Panc1 (cell line): ENCODE results near the gene CXCL17.

Source experiments
- POLR2AphosphoS5 ChIP-seq: IDR thresholded peaks from 2 replicates; pipeline ENCODE4 v1.6.1; 2012; ENCODE audit warnings: mild to moderate bottlenecking, low read depth, low read length, moderate library complexity
- SIN3A ChIP-seq: IDR thresholded peaks from 2 replicates; pipeline ENCODE4 v1.6.1; 2012; ENCODE audit warnings: low read depth, mild to moderate bottlenecking, low read length, moderate library complexity, borderline replicate concordance; ENCODE audit not compliant: insufficient read depth
- TCF7L2 ChIP-seq: IDR thresholded peaks from 2 replicates; pipeline ENCODE4 v1.6.1; 2011; ENCODE audit warnings: mild to moderate bottlenecking, low read depth, low read length, inconsistent platforms
- TF ChIP-seq, protein P1 (sequence below): fragments of 450-650 bp; IDR thresholded peaks from 2 replicates; pipeline ENCODE4 v1.5.1; 2017; ENCODE audit warnings: mild to moderate bottlenecking
- TF ChIP-seq, protein P2 (sequence below), 2 experiments: IDR thresholded peaks; 2 replicates each; pipeline ENCODE4 v1.6.1; 2011 to 2012; ENCODE audit warnings: low read depth in 2 of 2, control low read depth in 1 of 2, low read length in 1 of 2, mild to moderate bottlenecking in 1 of 2, moderate library complexity in 1 of 2; ENCODE audit not compliant: insufficient read depth in 1 of 2

DNA sequence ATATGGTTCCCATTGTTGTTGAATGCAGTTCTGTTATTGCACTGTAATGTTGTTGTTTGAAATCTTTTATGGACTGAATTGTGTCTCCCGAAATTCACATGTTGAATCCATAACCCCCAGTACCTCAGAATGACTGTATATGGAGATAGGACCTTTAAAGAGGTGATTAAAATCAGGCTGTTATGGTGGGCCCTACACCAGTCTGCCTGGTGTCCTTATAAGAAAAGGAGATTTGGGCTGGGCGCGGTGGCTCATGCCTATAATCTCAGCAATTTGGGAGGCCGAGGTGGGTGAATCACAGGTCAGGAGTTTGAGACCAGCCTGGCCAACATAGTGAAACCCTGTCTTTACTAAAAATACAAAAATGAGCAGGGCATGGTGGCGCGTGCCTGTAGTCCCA lies 7.4 kb downstream of the CXCL17 start:
- TF ChIP-seq, protein P1, sequence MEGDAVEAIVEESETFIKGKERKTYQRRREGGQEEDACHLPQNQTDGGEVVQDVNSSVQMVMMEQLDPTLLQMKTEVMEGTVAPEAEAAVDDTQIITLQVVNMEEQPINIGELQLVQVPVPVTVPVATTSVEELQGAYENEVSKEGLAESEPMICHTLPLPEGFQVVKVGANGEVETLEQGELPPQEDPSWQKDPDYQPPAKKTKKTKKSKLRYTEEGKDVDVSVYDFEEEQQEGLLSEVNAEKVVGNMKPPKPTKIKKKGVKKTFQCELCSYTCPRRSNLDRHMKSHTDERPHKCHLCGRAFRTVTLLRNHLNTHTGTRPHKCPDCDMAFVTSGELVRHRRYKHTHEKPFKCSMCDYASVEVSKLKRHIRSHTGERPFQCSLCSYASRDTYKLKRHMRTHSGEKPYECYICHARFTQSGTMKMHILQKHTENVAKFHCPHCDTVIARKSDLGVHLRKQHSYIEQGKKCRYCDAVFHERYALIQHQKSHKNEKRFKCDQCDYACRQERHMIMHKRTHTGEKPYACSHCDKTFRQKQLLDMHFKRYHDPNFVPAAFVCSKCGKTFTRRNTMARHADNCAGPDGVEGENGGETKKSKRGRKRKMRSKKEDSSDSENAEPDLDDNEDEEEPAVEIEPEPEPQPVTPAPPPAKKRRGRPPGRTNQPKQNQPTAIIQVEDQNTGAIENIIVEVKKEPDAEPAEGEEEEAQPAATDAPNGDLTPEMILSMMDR: no peak
- TF ChIP-seq, protein P2, sequence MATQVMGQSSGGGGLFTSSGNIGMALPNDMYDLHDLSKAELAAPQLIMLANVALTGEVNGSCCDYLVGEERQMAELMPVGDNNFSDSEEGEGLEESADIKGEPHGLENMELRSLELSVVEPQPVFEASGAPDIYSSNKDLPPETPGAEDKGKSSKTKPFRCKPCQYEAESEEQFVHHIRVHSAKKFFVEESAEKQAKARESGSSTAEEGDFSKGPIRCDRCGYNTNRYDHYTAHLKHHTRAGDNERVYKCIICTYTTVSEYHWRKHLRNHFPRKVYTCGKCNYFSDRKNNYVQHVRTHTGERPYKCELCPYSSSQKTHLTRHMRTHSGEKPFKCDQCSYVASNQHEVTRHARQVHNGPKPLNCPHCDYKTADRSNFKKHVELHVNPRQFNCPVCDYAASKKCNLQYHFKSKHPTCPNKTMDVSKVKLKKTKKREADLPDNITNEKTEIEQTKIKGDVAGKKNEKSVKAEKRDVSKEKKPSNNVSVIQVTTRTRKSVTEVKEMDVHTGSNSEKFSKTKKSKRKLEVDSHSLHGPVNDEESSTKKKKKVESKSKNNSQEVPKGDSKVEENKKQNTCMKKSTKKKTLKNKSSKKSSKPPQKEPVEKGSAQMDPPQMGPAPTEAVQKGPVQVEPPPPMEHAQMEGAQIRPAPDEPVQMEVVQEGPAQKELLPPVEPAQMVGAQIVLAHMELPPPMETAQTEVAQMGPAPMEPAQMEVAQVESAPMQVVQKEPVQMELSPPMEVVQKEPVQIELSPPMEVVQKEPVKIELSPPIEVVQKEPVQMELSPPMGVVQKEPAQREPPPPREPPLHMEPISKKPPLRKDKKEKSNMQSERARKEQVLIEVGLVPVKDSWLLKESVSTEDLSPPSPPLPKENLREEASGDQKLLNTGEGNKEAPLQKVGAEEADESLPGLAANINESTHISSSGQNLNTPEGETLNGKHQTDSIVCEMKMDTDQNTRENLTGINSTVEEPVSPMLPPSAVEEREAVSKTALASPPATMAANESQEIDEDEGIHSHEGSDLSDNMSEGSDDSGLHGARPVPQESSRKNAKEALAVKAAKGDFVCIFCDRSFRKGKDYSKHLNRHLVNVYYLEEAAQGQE (IDR thresholded peaks at IDR 0.05; ENCODE audit: insufficient read depth in 1 of 2, low read depth in 2 of 2, low read length in 1 of 2): no peak
- no peak for TF ChIP-seq POLR2AphosphoS5
- no peak for TF ChIP-seq SIN3A
- TF ChIP-seq TCF7L2: no peak
